Trophoblast cell (in vitro differentiated cells and primary cell): Measurements from ENCODE around the gene TASOR2.

Experiments
- DNase-seq, 2 donors: peaks; one replicate each; pipeline ENCODE4 v3.0.0-alpha.2; 2016
- H2AFZ ChIP-seq: 2 replicates; pipeline ENCODE4 v1.6.1; 2013; ENCODE audit warnings: low read length, moderate library complexity, mild to moderate bottlenecking; ENCODE audit not compliant: insufficient read depth, poor library complexity
- H2AK5ac ChIP-seq: 2 replicates; pipeline ENCODE4 v1.6.1; 2013; ENCODE audit warnings: mild to moderate bottlenecking, low read length
- H2BK120ac ChIP-seq: 2 replicates; pipeline ENCODE4 v1.6.1; 2013; ENCODE audit warnings: low read length, mild to moderate bottlenecking, moderate library complexity; ENCODE audit not compliant: insufficient read depth, poor library complexity
- H2BK12ac ChIP-seq: 2 replicates; pipeline ENCODE4 v1.6.1; 2013; ENCODE audit warnings: mild to moderate bottlenecking, low read length, moderate library complexity
- H2BK5ac ChIP-seq: 2 replicates; pipeline ENCODE4 v1.6.1; 2013; ENCODE audit warnings: low read length, low read depth, moderate library complexity, mild to moderate bottlenecking; ENCODE audit not compliant: poor library complexity
- H3K14ac ChIP-seq: 2 replicates; pipeline ENCODE4 v1.6.1; 2013; ENCODE audit warnings: mild to moderate bottlenecking, low read length
- H3K18ac ChIP-seq: 2 replicates; pipeline ENCODE4 v1.6.1; 2013; ENCODE audit warnings: mild to moderate bottlenecking, low read length
- H3K23ac ChIP-seq: 2 replicates; pipeline ENCODE4 v1.6.1; 2013; ENCODE audit warnings: low read length
- H3K27ac ChIP-seq: 2 replicates; pipeline ENCODE4 v1.5.1; 2013; ENCODE audit warnings: low read depth, mild to moderate bottlenecking, inconsistent platforms, low read length, moderate library complexity
- H3K27me3 ChIP-seq: 2 replicates; pipeline ENCODE4 v1.6.1; 2013; ENCODE audit warnings: inconsistent platforms, mild to moderate bottlenecking, low read length, moderate library complexity; ENCODE audit not compliant: insufficient read depth
- H3K36me3 ChIP-seq, 2 experiments: 1 replicate in 1 of 2; 2 replicates in 1 of 2; pipeline ENCODE4 v1.6.1; 2013; ENCODE audit warnings: low read length in 2 of 2, mild to moderate bottlenecking in 2 of 2, moderate library complexity in 1 of 2; ENCODE audit not compliant: insufficient read depth in 2 of 2, control insufficient read depth in 1 of 2
- H3K4ac ChIP-seq: 2 replicates; pipeline ENCODE4 v1.6.1; 2013; ENCODE audit warnings: low read depth, mild to moderate bottlenecking, low read length, moderate library complexity
- H3K4me1 ChIP-seq, 2 experiments: 1 replicate in 1 of 2; 2 replicates in 1 of 2; pipeline ENCODE4 v1.6.1; 2013; ENCODE audit warnings: low read length in 2 of 2, mild to moderate bottlenecking in 2 of 2, moderate library complexity in 1 of 2; ENCODE audit not compliant: insufficient read depth in 2 of 2, control insufficient read depth in 1 of 2
- H3K4me2 ChIP-seq: 2 replicates; pipeline ENCODE4 v1.6.1; 2013; ENCODE audit warnings: inconsistent platforms, mild to moderate bottlenecking, low read length, moderate library complexity
- H3K4me3 ChIP-seq: 2 replicates; pipeline ENCODE4 v1.5.1; 2013; ENCODE audit warnings: mild to moderate bottlenecking, low read depth, low read length, inconsistent platforms
- H3K79me1 ChIP-seq: one replicate; pipeline ENCODE4 v1.6.1; 2013; ENCODE audit warnings: low read length
- H3K79me2 ChIP-seq: 2 replicates; pipeline ENCODE4 v1.6.1; 2013; ENCODE audit warnings: low read length, mild to moderate bottlenecking; ENCODE audit not compliant: control insufficient read depth, insufficient read depth, poor library complexity
- H3K9ac ChIP-seq: 2 replicates; pipeline ENCODE4 v1.6.1; 2013; ENCODE audit warnings: mild to moderate bottlenecking, low read length
- H3K9me3 ChIP-seq: 2 replicates; pipeline ENCODE4 v1.6.1; 2013; ENCODE audit warnings: low read depth, mild to moderate bottlenecking, control low read depth, inconsistent platforms, low read length; ENCODE audit not compliant: insufficient read depth
- H4K12ac ChIP-seq: 2 replicates; pipeline ENCODE4 v1.6.1; 2013; ENCODE audit warnings: low read depth, mild to moderate bottlenecking, low read length, moderate library complexity
- H4K8ac ChIP-seq: 2 replicates; pipeline ENCODE4 v1.6.1; 2013; ENCODE audit warnings: low read depth, mild to moderate bottlenecking, low read length, moderate library complexity
- H4K91ac ChIP-seq: one replicate; pipeline ENCODE4 v1.6.1; 2013; ENCODE audit warnings: low read depth, mild to moderate bottlenecking, low read length, moderate library complexity
- WGBS: extraction: QIAGEN DNeasy Blood & Tissue Kit; methylation state at CpG from one replicate; pipeline ENCODE4 v1.1.7; 2013; ENCODE audit warnings: missing lambda C conversion rate; ENCODE audit not compliant: insufficient read length, insufficient coverage; ENCODE audit errors: extremely low coverage; 5-methylcytosine and 5-hydroxymethylcytosine counted together

The TASOR2 gene

GRCh38 chr10:5644930-5645329 is 39.7 kb upstream of the TASOR2 start:
- Histone ChIP-seq H3K79me1 (no peaks in the 10 kb centered on the region), H2BK5ac (no peak overlapping the region), H3K36me3 (peaks cover 8 to 16% of the 10 kb centered on the region in 2 experiments), H3K4me1 (no peaks in the 10 kb centered on the region), H3K18ac (no peak overlapping the region), H3K9ac (no peak overlapping the region), H3K27ac (no peak overlapping the region), H2AFZ (no peak overlapping the region), H2BK12ac (no peak overlapping the region), H2BK120ac (no peak overlapping the region), H4K8ac (no peak overlapping the region), H2AK5ac (no peak overlapping the region), H3K4ac (no peak overlapping the region), H3K4me3 (no peak overlapping the region), H3K4me2 (no peak overlapping the region), H3K27me3 (no peaks in the 10 kb centered on the region), H3K9me3 (peaks cover 2% of the 10 kb centered on the region), H4K12ac (no peak overlapping the region), H4K91ac (no peak overlapping the region), H3K79me2 (no peaks in the 10 kb centered on the region), H3K23ac (no peak overlapping the region), H3K14ac (no peak overlapping the region)
- DNase-seq, result no peak
- WGBS, result no CpG with 5 or more reads among the region's 6 CpGs

- no peak overlapping the region for H2AFZ ChIP-seq
- DNase-seq, result no peak
- WGBS, result no CpG with 5 or more reads among the region's 11 CpGs
Measured at GRCh38 chr10:5645375-5645774, 39.3 kb upstream of the TASOR2 start.

GRCh38 chr10:5645944-5646617 is 38.6 kb upstream of the TASOR2 start:
- no peak overlapping the region for H3K18ac ChIP-seq
- H3K9me3 ChIP-seq, result peaks cover 2% of the 10 kb centered on the region
- no peak overlapping the region for H3K4ac ChIP-seq
- no peak overlapping the region for H3K23ac ChIP-seq
- H3K4me2 ChIP-seq, result no peak overlapping the region
- H3K79me2 ChIP-seq, result no peaks in the 10 kb centered on the region
- H4K91ac ChIP-seq, result no peak overlapping the region
- no peak overlapping the region for H4K12ac ChIP-seq
- H3K9ac ChIP-seq, result no peak overlapping the region
- no peaks in the 10 kb centered on the region for H3K79me1 ChIP-seq
- no peak overlapping the region for H3K14ac ChIP-seq
- no peak overlapping the region for H2AK5ac ChIP-seq
- H2BK12ac ChIP-seq, result no peak overlapping the region
- no peak overlapping the region for H2AFZ ChIP-seq
- H2BK5ac ChIP-seq, result no peak overlapping the region
- H3K36me3 ChIP-seq, result peaks cover 5 to 10% of the 10 kb centered on the region in 2 experiments
- H3K4me3 ChIP-seq, result no peak overlapping the region
- no peak overlapping the region for H4K8ac ChIP-seq
- H3K27ac ChIP-seq, result no peak overlapping the region
- no peak overlapping the region for H2BK120ac ChIP-seq
- no peaks in the 10 kb centered on the region for H3K27me3 ChIP-seq
- no peak for DNase-seq
- no peaks in the 10 kb centered on the region for H3K4me1 ChIP-seq
- WGBS, result no CpG with 5 or more reads among the region's 21 CpGs

More at GRCh38 chr10:5645375-5645774, 39.3 kb upstream of the TASOR2 start:
- H2BK12ac ChIP-seq, result no peak overlapping the region
- peaks cover 5 to 12% of the 10 kb centered on the region in 2 experiments for H3K36me3 ChIP-seq
- H3K27ac ChIP-seq, result no peak overlapping the region
- no peak overlapping the region for H2BK5ac ChIP-seq
- H4K8ac ChIP-seq, result no peak overlapping the region
- no peak overlapping the region for H4K91ac ChIP-seq
- H3K79me2 ChIP-seq, result no peaks in the 10 kb centered on the region
- H2BK120ac ChIP-seq, result no peak overlapping the region
- H3K4ac ChIP-seq, result no peak overlapping the region
- H3K79me1 ChIP-seq, result no peaks in the 10 kb centered on the region
- H3K23ac ChIP-seq, result no peak overlapping the region
- no peak overlapping the region for H4K12ac ChIP-seq
- H3K27me3 ChIP-seq, result no peaks in the 10 kb centered on the region
- no peak overlapping the region for H3K14ac ChIP-seq
- H3K9ac ChIP-seq, result peak overlapping the region; percentile 38
- H3K4me1 ChIP-seq, result no peaks in the 10 kb centered on the region
- H2AK5ac ChIP-seq, result no peak overlapping the region
- H3K18ac ChIP-seq, result no peak overlapping the region
- H3K4me3 ChIP-seq, result no peak overlapping the region
- no peak overlapping the region for H3K4me2 ChIP-seq
- H3K9me3 ChIP-seq, result peaks cover 2% of the 10 kb centered on the region

GRCh38 chr10:5647507-5648240 is 37.0 kb upstream of the TASOR2 start:
- H3K79me2 ChIP-seq, result no peaks in the 10 kb centered on the region
- H2BK120ac ChIP-seq, result no peak overlapping the region

More at GRCh38 chr10:5647507-5648240, 37.0 kb upstream of the TASOR2 start:
- H2AFZ ChIP-seq, result no peak overlapping the region
- H3K27ac ChIP-seq, result no peak overlapping the region
- no peak overlapping the region for H2AK5ac ChIP-seq
- no peak overlapping the region for H3K9ac ChIP-seq
- H2BK12ac ChIP-seq, result no peak overlapping the region
- H3K36me3 ChIP-seq, result peaks cover 2 to 5% of the 10 kb centered on the region in 2 experiments
- no peaks in the 10 kb centered on the region for H3K4me1 ChIP-seq
- no peak overlapping the region for H3K4ac ChIP-seq
- no peak overlapping the region for H3K23ac ChIP-seq
- no CpG with 5 or more reads among the region's 11 CpGs for WGBS
- H4K8ac ChIP-seq, result no peak overlapping the region
- no peak overlapping the region for H2BK5ac ChIP-seq
- H4K91ac ChIP-seq, result no peak overlapping the region
- no peak overlapping the region for H3K18ac ChIP-seq
- H3K9me3 ChIP-seq, result no peaks in the 10 kb centered on the region
- H3K4me3 ChIP-seq, result no peak overlapping the region
- DNase-seq, result no peak
- H3K27me3 ChIP-seq, result no peaks in the 10 kb centered on the region
- no peak overlapping the region for H4K12ac ChIP-seq
- H3K79me1 ChIP-seq, result no peaks in the 10 kb centered on the region
- H3K14ac ChIP-seq, result no peak overlapping the region
- no peak overlapping the region for H3K4me2 ChIP-seq
